Breast epithelium (tissue), 3 donors: ENCODE data around the gene THSD4.

Experiments used
- POLR2A ChIP-seq: fragments of 450-650 bp; IDR thresholded peaks from one replicate; pipeline ENCODE4 v1.6.1; 2016; ENCODE audit warnings: antibody characterized with exemption, mild to moderate bottlenecking, moderate library complexity
- POLR2AphosphoS5 ChIP-seq, 3 donors: sonication (generic); formaldehyde crosslinking; IDR thresholded peaks; one replicate each; pipeline ENCODE4 v1.6.1; 2017; ENCODE audit warnings: antibody characterized with exemption in 3 of 3
- TF ChIP-seq, protein P1 (sequence below), 3 donors: fragments of 450-650 bp; IDR thresholded peaks; one replicate each; pipeline ENCODE4 v1.5.1; 2016 to 2017; ENCODE audit warnings: antibody characterized with exemption in 3 of 3, mild to moderate bottlenecking in 3 of 3, moderate library complexity in 3 of 3

- TF ChIP-seq, protein P1, sequence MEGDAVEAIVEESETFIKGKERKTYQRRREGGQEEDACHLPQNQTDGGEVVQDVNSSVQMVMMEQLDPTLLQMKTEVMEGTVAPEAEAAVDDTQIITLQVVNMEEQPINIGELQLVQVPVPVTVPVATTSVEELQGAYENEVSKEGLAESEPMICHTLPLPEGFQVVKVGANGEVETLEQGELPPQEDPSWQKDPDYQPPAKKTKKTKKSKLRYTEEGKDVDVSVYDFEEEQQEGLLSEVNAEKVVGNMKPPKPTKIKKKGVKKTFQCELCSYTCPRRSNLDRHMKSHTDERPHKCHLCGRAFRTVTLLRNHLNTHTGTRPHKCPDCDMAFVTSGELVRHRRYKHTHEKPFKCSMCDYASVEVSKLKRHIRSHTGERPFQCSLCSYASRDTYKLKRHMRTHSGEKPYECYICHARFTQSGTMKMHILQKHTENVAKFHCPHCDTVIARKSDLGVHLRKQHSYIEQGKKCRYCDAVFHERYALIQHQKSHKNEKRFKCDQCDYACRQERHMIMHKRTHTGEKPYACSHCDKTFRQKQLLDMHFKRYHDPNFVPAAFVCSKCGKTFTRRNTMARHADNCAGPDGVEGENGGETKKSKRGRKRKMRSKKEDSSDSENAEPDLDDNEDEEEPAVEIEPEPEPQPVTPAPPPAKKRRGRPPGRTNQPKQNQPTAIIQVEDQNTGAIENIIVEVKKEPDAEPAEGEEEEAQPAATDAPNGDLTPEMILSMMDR (IDR thresholded peaks at IDR 0.05): no peak
- TF ChIP-seq POLR2A (no peak), POLR2AphosphoS5 (IDR thresholded peaks at IDR 0.05) (no peak)
Observed at GRCh38 chr15:71107501-71107815, 7.8 kb upstream of the THSD4 start.
